Measurements from ENCODE around the gene GRAMD4.

The GRAMD4 gene

DNA sequence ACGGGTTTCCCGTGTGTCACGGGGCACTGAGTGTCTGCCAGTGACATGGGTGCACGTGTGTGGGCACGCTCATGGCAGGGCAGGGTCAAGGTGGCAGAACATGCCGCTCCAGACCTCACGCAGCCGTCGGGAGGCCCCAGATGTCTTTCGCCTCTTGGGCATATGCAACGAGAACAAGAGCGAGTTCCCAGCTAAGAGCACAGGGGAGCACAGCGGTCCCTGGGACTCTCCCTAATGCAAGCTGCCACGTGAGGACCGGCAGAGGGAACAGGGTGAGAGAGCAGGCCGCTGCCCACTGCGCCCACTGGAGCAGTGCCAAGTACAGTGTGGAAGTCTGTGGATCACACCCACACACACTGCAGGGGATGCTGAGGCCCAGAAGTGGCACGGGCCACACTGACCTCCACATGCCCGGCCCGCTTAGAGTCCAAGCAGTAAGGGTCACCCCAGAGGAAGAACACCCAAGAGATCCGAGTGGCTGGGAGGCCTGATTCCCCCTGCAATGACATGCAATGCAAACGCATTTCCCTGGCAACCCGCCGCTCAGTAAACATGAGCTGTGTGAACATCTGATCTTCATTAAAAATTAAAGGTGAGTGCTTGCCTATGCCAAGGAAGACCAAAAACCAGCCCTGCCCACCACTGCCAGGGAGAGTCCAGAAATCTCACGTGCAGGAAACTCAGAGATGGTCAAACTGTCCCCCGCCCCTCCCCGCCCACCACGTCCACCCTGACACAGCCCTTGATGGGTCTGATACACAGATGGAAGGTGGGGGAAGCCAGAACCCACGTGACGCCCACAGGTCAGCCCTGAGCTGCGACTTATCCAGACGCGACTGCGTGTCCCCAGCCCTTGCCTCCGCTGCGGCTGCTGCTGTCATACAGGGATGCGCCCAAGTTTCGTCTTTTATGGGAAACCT lies 106.1 kb downstream of the GRAMD4 start:
- DNase-seq (ENCODE audit: low read depth) = no peak

DNA sequence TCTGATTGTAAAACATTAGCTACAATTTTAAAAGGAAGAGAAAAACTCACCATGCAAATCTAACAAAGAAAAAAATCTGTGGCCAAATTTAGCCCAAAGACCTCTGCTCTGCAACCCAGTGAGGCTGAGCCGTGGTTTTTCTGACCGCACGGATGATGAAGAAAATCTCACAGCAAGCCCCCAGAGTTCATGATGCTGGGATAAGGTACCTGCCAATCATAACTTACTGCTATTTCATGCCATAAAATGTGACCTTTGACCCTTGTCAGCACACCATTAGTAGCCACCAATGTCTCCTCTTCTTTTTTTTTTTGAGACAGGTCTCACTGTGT lies 106.8 kb downstream of the GRAMD4 start:
- no peak for DNase-seq (ENCODE audit: low read depth)

DNA sequence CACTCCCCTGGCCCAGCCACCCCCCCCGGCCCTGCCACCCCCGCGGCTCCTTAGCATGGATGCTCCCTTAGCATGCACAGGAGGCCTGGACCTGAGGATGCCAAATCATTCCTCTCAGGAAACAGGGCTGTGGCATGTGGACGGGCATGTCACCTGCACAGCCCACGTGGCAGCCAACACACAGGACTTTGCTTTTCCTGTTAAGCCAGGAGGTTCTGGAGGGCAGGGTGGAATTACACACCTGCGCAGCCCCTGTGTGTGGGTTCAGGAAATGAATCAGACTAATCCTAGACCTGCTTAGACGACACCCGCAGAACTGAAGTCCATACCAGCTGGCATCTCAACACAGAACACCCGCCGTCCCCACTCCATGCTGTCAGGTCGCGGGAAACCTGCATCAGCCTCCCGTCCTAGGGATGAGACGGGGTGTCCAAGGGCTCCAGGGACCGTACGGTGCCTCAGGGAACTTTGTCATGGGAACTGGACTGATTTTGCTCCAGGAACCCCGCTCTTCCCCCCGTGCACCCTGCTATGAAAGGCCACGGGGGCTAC lies 107.7 kb downstream of the GRAMD4 start:
- DNase-seq (ENCODE audit: low read depth) = no peak

DNA sequence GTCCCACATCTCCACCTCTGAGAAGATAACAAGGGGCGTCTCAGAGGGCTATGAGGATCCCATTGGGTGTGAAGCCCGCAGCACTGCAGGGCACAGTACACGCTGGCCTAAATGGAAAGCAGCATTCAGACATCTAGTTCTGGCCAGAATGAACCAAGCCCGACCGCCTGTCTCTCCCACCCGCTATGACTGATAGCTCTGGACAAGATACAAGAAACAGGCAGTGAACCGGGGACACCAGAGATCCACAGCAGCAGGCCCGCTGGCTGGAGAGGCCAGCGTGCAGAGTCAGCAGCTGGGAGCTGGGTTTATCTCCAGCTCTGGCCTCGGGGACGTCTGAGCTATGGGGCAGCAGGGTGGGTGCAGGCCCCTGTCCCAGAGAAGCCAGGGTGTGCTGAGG lies 108.3 kb downstream of the GRAMD4 start:
- no peak for DNase-seq (ENCODE audit: low read depth)

All from stimulated activated CD8-positive, alpha-beta memory T cell treated with anti-CD3 and anti-CD28 coated beads, Interleukin-12 subunit alpha, Interleukin-12 subunit beta, amount 100 ng/mL, for 4 hours (primary cell).